Retinal pigment epithelial cell (primary cell): ENCODE results near the gene DLGAP1.

Experiments used
- DNase-seq: peaks from one replicate; pipeline ENCODE4 v3.0.0-alpha.2; 2010; ENCODE audit warnings: low read depth
- H3K4me3 ChIP-seq: 2 replicates; pipeline ENCODE4 v1.5.1; 2011; ENCODE audit warnings: mild to moderate bottlenecking, low read length, control low read depth, moderate library complexity
- TF ChIP-seq, protein P1 (sequence below): conservative IDR thresholded peaks from 2 replicates; pipeline ENCODE4 v1.5.1; 2011; ENCODE audit warnings: low read depth, low read length, control low read depth, inconsistent platforms

DLGAP1 gene

DNA sequence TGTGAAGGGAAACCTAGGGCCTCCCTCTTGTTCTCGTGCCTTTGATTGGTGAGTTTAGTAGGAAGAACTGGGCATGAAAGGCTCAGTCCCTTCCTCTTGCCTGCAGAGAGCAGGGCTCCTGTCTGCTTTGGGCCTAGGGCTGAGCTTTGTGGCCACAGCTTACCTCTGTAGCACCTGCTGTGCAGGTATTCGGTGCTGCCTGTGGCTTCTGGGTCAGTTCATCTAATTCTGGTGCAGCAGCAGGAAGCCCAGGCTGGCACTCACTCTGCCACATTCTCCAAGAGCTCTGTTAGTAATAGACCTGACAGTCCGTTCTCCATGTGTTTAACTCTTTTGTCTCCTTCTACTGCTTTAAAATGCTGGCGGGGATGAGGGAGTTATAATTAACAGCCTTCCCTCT is 96.5 kb downstream of the DLGAP1 start:
- TF ChIP-seq, protein P1, sequence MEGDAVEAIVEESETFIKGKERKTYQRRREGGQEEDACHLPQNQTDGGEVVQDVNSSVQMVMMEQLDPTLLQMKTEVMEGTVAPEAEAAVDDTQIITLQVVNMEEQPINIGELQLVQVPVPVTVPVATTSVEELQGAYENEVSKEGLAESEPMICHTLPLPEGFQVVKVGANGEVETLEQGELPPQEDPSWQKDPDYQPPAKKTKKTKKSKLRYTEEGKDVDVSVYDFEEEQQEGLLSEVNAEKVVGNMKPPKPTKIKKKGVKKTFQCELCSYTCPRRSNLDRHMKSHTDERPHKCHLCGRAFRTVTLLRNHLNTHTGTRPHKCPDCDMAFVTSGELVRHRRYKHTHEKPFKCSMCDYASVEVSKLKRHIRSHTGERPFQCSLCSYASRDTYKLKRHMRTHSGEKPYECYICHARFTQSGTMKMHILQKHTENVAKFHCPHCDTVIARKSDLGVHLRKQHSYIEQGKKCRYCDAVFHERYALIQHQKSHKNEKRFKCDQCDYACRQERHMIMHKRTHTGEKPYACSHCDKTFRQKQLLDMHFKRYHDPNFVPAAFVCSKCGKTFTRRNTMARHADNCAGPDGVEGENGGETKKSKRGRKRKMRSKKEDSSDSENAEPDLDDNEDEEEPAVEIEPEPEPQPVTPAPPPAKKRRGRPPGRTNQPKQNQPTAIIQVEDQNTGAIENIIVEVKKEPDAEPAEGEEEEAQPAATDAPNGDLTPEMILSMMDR, result no peak
- DNase-seq, result no peak
- H3K4me3 ChIP-seq, result no peak overlapping the region

DNA sequence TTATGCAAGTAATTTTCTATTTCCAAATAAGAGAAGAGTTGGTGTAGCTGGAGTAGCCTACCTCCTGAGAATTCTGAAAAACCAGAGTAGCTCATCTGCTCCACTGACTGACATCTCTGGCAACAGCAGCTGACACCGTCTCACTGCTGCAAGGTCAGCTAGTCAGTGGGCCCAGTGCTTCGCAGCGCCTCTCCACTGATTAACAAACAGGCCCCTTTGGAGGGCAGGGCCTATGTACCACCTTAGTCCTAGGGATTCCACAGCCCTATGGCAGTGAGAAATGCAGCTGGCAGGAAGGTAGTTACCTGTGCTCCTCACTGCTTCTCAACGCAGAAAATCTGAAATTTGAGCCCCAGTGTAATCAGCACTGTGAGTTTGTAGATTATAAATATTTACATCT is 97.5 kb downstream of the DLGAP1 start:
- DNase-seq, result no peak
- no peak overlapping the region for H3K4me3 ChIP-seq
- TF ChIP-seq, protein P1, result no peak

DNA sequence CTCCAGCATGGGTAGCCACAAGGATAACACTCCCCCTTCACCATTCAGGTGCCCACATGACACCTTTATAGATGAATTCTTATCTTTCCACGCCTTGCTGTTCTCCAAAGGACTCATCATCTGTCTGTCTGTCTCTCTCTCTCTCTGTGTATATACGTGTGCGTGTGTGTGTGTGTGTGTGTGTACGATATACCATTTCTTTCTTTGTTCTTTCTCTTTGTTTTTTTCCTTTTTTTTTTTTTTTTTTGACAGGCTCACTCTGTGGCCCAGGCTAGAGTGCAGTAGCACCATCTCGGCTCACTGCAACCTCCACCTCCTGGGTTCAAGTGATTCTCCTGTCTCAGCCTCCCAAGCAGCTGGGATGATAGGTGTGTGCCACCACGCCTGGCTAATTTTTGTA is 98.2 kb downstream of the DLGAP1 start:
- TF ChIP-seq, protein P1, result no peak
- DNase-seq, result no peak
- H3K4me3 ChIP-seq, result no peak overlapping the region

DNA sequence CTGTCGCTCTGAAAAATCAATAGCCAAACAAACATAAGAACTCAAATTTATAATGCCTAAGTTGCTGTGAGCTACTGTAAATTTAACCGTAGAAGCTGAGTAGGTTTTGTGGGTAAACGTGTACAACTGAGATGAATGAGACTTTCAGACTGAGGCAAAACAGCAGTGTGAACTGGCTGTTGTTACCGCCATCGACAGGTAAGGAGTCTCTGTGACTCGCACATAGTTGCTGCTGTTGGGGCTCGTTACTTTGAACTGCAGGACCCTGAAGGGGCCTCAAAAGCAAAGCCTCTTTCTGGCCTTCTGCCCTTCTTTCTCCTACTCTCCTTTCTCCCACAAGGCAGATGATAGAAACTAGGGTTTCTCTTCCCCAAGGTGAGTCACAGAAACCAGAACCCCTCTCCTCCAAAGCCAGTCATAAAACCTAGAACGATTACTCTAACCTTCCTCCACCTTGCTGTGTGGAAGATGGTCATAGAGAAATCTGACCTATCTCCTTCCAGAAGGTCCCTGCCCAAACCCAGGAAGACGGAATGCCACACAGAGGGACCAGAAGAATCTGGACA is 101.2 kb downstream of the DLGAP1 start:
- H3K4me3 ChIP-seq, result no peak overlapping the region
- TF ChIP-seq, protein P1, result no peak
- no peak for DNase-seq

DNA sequence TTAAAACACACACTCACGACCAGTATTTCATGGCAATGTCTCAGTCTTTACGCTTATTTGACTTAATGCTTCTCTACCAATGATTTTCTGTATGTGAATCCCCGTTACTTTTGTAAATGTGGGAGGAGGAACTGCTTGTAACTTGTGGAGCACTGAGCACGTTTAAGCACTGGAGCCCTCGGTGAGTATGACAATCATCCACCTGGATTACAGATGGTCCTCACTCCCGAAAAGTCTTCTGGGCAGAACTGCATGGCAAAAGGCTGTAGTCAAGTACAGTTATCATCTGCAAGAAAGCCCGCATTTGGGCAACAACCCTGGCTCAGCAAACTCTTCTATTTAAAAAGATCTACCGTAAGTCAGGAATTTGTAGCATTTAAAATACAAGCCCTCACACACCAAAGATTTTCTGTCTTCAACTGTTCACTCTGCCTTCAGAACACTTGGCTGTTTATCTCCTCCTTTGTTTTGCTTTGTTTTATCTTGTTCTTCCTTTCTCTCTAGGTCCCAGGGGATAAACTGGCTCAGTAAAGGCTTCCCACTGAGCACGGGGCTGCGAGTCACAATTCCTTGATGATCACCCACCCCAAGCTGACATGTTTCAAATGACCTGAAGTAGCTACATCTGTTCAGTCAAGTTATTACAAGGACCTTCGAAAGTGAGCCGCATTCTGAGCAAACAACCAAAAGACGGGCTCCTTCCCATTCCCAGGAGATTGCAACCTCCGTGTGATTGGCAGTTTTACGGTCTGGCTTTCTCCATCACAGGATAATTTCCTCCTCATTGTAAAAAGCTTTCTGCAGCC is 102.2 kb downstream of the DLGAP1 start:
- no peak for DNase-seq
- H3K4me3 ChIP-seq, result no peak overlapping the region
- TF ChIP-seq, protein P1, result no peak

DNA sequence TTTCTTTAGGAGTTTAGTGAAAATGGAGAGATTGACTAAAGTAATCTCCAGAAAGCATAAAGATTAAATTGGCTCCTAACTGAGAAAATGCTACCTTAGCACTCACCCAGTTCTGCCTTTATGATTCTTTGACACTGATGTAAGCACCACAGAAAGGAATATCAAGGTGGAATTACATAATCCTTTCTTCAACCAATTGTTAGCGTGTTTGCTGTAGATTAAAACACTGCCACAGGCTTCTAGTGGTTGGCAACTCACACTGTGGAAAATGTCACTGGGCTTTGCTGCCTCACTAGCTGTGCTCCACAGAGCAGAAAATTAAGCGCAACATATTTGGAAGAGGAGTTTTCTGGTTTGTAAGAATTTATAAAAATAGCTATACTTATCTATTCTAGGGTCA is 104.1 kb downstream of the DLGAP1 start:
- no peak overlapping the region for H3K4me3 ChIP-seq
- no peak for DNase-seq
- TF ChIP-seq, protein P1, result no peak

DNA sequence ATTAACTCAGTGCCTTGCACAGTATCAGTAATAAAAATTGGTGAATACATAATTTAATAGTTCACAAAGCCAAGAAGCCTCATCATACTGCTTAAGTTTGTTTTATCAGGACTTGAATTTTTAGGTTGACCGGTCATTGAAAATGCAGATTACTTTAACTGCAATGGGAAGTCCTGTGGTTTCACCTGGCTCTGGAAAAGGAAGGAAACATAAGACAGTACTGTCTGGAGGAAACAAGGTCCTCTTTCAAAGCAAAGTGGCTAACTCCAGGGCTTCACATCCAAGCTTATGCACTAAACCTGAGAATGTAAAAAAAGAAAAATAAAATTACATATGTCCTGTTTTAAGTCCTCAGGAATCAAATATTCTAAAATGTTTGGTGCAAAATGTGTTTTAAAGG is 119.7 kb downstream of the DLGAP1 start:
- TF ChIP-seq, protein P1, result no peak
- no peak for DNase-seq
- no peak overlapping the region for H3K4me3 ChIP-seq
